CD14-positive monocyte (primary cell): ENCODE data around the gene DYRK3. TPM values are rescaled to one million over a fixed set of nuclear protein-coding genes. Genes with fewer than 3 reads are reported as not detected.

Source experiments
- DNase-seq, 3 donors: peaks; one replicate each; pipeline ENCODE4 v3.0.0-alpha.2; 2011 to 2022
- H2AFZ ChIP-seq: 2 replicates; pipeline ENCODE4 v1.6.0; 2012; ENCODE audit warnings: mild to moderate bottlenecking, low read depth, low read length, inconsistent platforms; ENCODE audit not compliant: insufficient read depth, poor library complexity, severe bottlenecking
- H3K27ac ChIP-seq, 2 donors: 1 replicate in 1 of 2; 2 replicates in 1 of 2; pipeline ENCODE4 v1.5.1; 2012 to 2013; ENCODE audit warnings: low read length in 2 of 2, control low read depth in 1 of 2, inconsistent platforms in 1 of 2, low read depth in 1 of 2, mild to moderate bottlenecking in 1 of 2
- H3K27me3 ChIP-seq, 2 donors: one replicate each; pipeline versions ENCODE4 v1.6.0 to v1.6.1; 2011 to 2013; ENCODE audit warnings: low read length in 2 of 2; ENCODE audit not compliant: control insufficient read depth in 2 of 2, insufficient read depth in 2 of 2
- H3K36me3 ChIP-seq, 2 donors: replicated peaks in 1 of 2; 1 replicate in 1 of 2; 2 replicates in 1 of 2; pipeline versions ENCODE4 v1.5.1 to v1.6.1; 2012 to 2013; ENCODE audit warnings: low read length in 2 of 2, control low read depth in 1 of 2, inconsistent platforms in 1 of 2, mild to moderate bottlenecking in 1 of 2; ENCODE audit not compliant: insufficient read depth in 2 of 2, control insufficient read depth in 1 of 2
- H3K4me1 ChIP-seq, 2 donors: 1 replicate in 1 of 2; 2 replicates in 1 of 2; pipeline versions ENCODE4 v1.5.1 to v1.6.1; 2012 to 2013; ENCODE audit warnings: low read length in 2 of 2, control low read depth in 1 of 2, inconsistent platforms in 1 of 2, mild to moderate bottlenecking in 1 of 2, moderate library complexity in 1 of 2; ENCODE audit not compliant: insufficient read depth in 2 of 2, control insufficient read depth in 1 of 2
- H3K4me2 ChIP-seq: replicated peaks from 2 replicates; pipeline ENCODE3; 2012; ENCODE audit warnings: low read length, moderate library complexity, mild to moderate bottlenecking; ENCODE audit not compliant: poor library complexity, severe bottlenecking; ENCODE audit errors: extremely low read depth
- H3K4me3 ChIP-seq, 3 experiments: fragments of 200-600 bp in 1 of 3; sonication (generic) in 1 of 3; replicated peaks in 1 of 3; 1 replicate in 2 of 3; 2 replicates in 1 of 3; pipeline ENCODE4 v1.5.1; 2011 to 2013; ENCODE audit warnings: low read length in 3 of 3, mild to moderate bottlenecking in 3 of 3, control low read depth in 2 of 3, low read depth in 2 of 3, inconsistent platforms in 1 of 3, moderate library complexity in 1 of 3
- H3K79me2 ChIP-seq: 2 replicates; pipeline ENCODE4 v1.6.0; 2012; ENCODE audit warnings: mild to moderate bottlenecking, control low read depth, inconsistent platforms, low read length, moderate library complexity; ENCODE audit not compliant: insufficient read depth
- H3K9ac ChIP-seq: 2 replicates; pipeline ENCODE4 v1.6.0; 2017; ENCODE audit warnings: low read length, mild to moderate bottlenecking; ENCODE audit not compliant: insufficient read depth, poor library complexity, severe bottlenecking
- H3K9me3 ChIP-seq, 2 donors: replicated peaks in 1 of 2; 1 replicate in 1 of 2; 2 replicates in 1 of 2; pipeline versions ENCODE4 v1.5.1 to v1.6.1; 2012 to 2013; ENCODE audit warnings: low read length in 2 of 2, control low read depth in 1 of 2; ENCODE audit not compliant: control insufficient read depth in 1 of 2, insufficient read depth in 1 of 2
- H4K20me1 ChIP-seq: 2 replicates; pipeline ENCODE4 v1.6.0; 2012; ENCODE audit warnings: mild to moderate bottlenecking, low read length, control low read depth, moderate library complexity; ENCODE audit not compliant: insufficient read depth
- H3K27ac Mint-ChIP-seq, 7 donors: one replicate each; pipeline ENCODE4 v1.8.0; 2020; ENCODE audit warnings: mild to moderate bottlenecking in 7 of 7, mixed read lengths in 7 of 7, moderate library complexity in 6 of 7, inconsistent platforms in 2 of 7
- H3K27me3 Mint-ChIP-seq, 3 donors: one replicate each; pipeline ENCODE4 v1.8.0; 2021 to 2022; ENCODE audit warnings: low read depth in 3 of 3, mild to moderate bottlenecking in 3 of 3, mixed read lengths in 3 of 3, moderate library complexity in 3 of 3, inconsistent platforms in 1 of 3
- H3K36me3 Mint-ChIP-seq, 2 donors: one replicate each; pipeline ENCODE4 v1.8.0; 2020; ENCODE audit warnings: mixed read lengths in 2 of 2, inconsistent platforms in 1 of 2, mild to moderate bottlenecking in 1 of 2
- H3K4me1 Mint-ChIP-seq: one replicate; pipeline ENCODE4 v1.8.0; 2020; ENCODE audit warnings: mild to moderate bottlenecking, mixed read lengths
- H3K4me3 Mint-ChIP-seq, 2 donors: one replicate each; pipeline ENCODE4 v1.8.0; 2020; ENCODE audit warnings: mild to moderate bottlenecking in 2 of 2, mixed read lengths in 2 of 2, moderate library complexity in 1 of 2
- H3K9me3 Mint-ChIP-seq, 7 donors: one replicate each; pipeline ENCODE4 v1.8.0; 2020 to 2022; ENCODE audit warnings: mixed read lengths in 7 of 7, mild to moderate bottlenecking in 6 of 7, moderate library complexity in 6 of 7, inconsistent platforms in 2 of 7
- CTCF ChIP-seq: fragments of 200-600 bp; IDR thresholded peaks from one replicate; pipeline ENCODE4 v1.8.0; 2022; ENCODE audit warnings: antibody characterized with exemption, mild to moderate bottlenecking
- WGBS: methylation state at CpG from one replicate; pipeline ENCODE4 v1.1.5; 2013; ENCODE audit warnings: missing lambda C conversion rate; ENCODE audit not compliant: insufficient coverage; 5-methylcytosine and 5-hydroxymethylcytosine counted together
- intact Hi-C, 2 donors: fragments of 100-400 bp; cut with micrococcal nuclease; formaldehyde crosslinking; loops; one replicate each; pipeline versions ENCODE4 v1.15.0 to v1.15.1; 2023
- polyA plus RNA-seq, 3 donors: library from polyadenylated mRNA; depleted of rRNA in 1 of 3; unstranded in 2 of 3; stranded (reverse) in 1 of 3; fragments of 300-500 nt in 2 of 3; fragments of >200 nt in 1 of 3; fragmentation: Illumina TruSeq in 2 of 3; gene quantifications; 1 replicate in 2 of 3; 2 replicates in 1 of 3; pipeline ENCODE4 v1.2.3, GENCODE V29; 2012 to 2021

The DYRK3 gene
- polyA plus RNA-seq, 3 donors: 0.13 TPM; not detected in 2

- Mint-ChIP-seq H3K27me3 (no peaks in the 10 kb centered on the region), H3K4me3 (no peak overlapping the region), H3K9me3 (no peaks in the 10 kb centered on the region), H3K36me3 (peaks cover 67 to 80% of the 10 kb centered on the region in 2 donors), H3K27ac (peak overlapping the region in 2 of 7 donors; percentile 9 to 51), H3K4me1 (peaks cover 3% of the 10 kb centered on the region)
- no peaks in the 10 kb centered on the region for H3K4me1 ChIP-seq
- no peak overlapping the region for H3K27ac ChIP-seq
- no peak for DNase-seq
- peaks cover 56% of the 10 kb centered on the region for H4K20me1 ChIP-seq
- no peaks in the 10 kb centered on the region for H3K79me2 ChIP-seq
- H3K9ac ChIP-seq: no peak overlapping the region
- H3K36me3 ChIP-seq: peaks cover 68 to 97% of the 10 kb centered on the region in 2 donors
- no peaks in the 10 kb centered on the region for H3K9me3 ChIP-seq
- no peak overlapping the region for H2AFZ ChIP-seq
- no peak overlapping the region for H3K4me2 ChIP-seq
- TF ChIP-seq CTCF: no peak
- H3K27me3 ChIP-seq: no peaks in the 10 kb centered on the region
- 97% methylated on average over 6 of the region's 9 CpGs for WGBS
- intact Hi-C loops: no loop called here
- no peak overlapping the region for H3K4me3 ChIP-seq
Observed at GRCh38 chr1:206591696-206592095, 43.6 kb upstream of the DYRK3 start.

- no peak for TF ChIP-seq CTCF
- peaks cover 65 to 94% of the 10 kb centered on the region in 2 donors for H3K36me3 ChIP-seq
- H3K27me3 ChIP-seq: no peaks in the 10 kb centered on the region
- Mint-ChIP-seq H3K9me3 (no peaks in the 10 kb centered on the region), H3K4me3 (no peak overlapping the region), H3K27me3 (no peaks in the 10 kb centered on the region), H3K4me1 (peaks cover 3% of the 10 kb centered on the region), H3K36me3 (peaks cover 60 to 75% of the 10 kb centered on the region in 2 donors), H3K27ac (no peak overlapping the region)
- H4K20me1 ChIP-seq: peaks cover 38% of the 10 kb centered on the region
- no peak overlapping the region for H3K4me2 ChIP-seq
- intact Hi-C loops: no loop called here
- WGBS: 93% methylated on average over 6 of the region's 7 CpGs
- no peak overlapping the region for H2AFZ ChIP-seq
- no peaks in the 10 kb centered on the region for H3K79me2 ChIP-seq
- H3K9ac ChIP-seq: no peak overlapping the region
- DNase-seq: no peak
- H3K27ac ChIP-seq: no peak overlapping the region
- H3K4me3 ChIP-seq: no peak overlapping the region
- H3K4me1 ChIP-seq: no peaks in the 10 kb centered on the region
- H3K9me3 ChIP-seq: no peaks in the 10 kb centered on the region
Observed at GRCh38 chr1:206593351-206593925, 41.9 kb upstream of the DYRK3 start.
